Loucy (cell line): ENCODE results near the gene CORT.

Source experiments
- CTCF ChIP-seq: fragments of 200-600 bp; sonication (generic); conservative IDR thresholded peaks from 2 replicates; pipeline ENCODE4 v1.5.1; 2014; ENCODE audit warnings: mild to moderate bottlenecking, antibody characterized with exemption, low read length
- EZH2phosphoT487 ChIP-seq: fragments of 200-600 bp; IDR thresholded peaks from 2 replicates; pipeline ENCODE4 v1.6.1; 2018; ENCODE audit warnings: antibody characterized with exemption, mild to moderate bottlenecking, moderate library complexity, borderline replicate concordance

GRCh38 chr1:10450836-10451235 is 1.0 kb downstream of the CORT start:
- TF ChIP-seq EZH2phosphoT487 (no peak), CTCF (no peak)
